HG02973 (cell line): ENCODE measurements around the gene TAF11L10.
"Not testable (repeated sequence)": the region's sequence is repeated elsewhere in the genome, so short reads cannot be mapped to it uniquely, and the experiment has no call there.

Source experiments
- ATAC-seq: cut with Tn5 transposase; IDR thresholded peaks from one replicate; pipeline ENCODE4 v1.9.1; 2021; ENCODE audit warnings: moderate library complexity; ENCODE audit not compliant: unreplicated experiment

Gene TAF11L10

GRCh38 chr5:17597728-17598127, at the start of gene TAF11L10:
TSS of gene TAF11L10 (minus strand) at chr5:17597828.
- not testable (repeated sequence) for ATAC-seq

- no peak for ATAC-seq
These were observed 36.5 kb upstream of the TAF11L10 start, which contains the start of gene TAF11L14 for GRCh38 chr5:17634160-17634559. TSS of gene TAF11L14 (plus strand) at chr5:17634460.

- ATAC-seq, result not testable (repeated sequence)
These were observed 34.2 kb upstream of the TAF11L10 start, which contains the start of gene TAF11L13 for GRCh38 chr5:17631788-17632187. TSS of gene TAF11L13 (plus strand) at chr5:17632088.

- no peak for ATAC-seq
These were observed 28.1 kb upstream of the TAF11L10 start for GRCh38 chr5:17625686-17626085.

- ATAC-seq, result no peak
These were observed 23.0 kb upstream of the TAF11L10 start for GRCh38 chr5:17620627-17621026.

GRCh38 chr5:17619354-17619753, 21.7 kb upstream of the TAF11L10 start:
- no peak for ATAC-seq

- ATAC-seq, result no peak
These were observed 17.4 kb upstream of the TAF11L10 start for GRCh38 chr5:17614872-17615605.

GRCh38 chr5:17610092-17610491, 12.5 kb upstream of the TAF11L10 start, which contains the start of gene TAF11L12:
TSS of gene TAF11L12 (plus strand) at chr5:17610392.
- ATAC-seq, result not testable (repeated sequence)

GRCh38 chr5:17607461-17607860, 9.8 kb upstream of the TAF11L10 start:
- ATAC-seq, result not testable (repeated sequence)

GRCh38 chr5:17604951-17605350, 7.3 kb upstream of the TAF11L10 start:
- no peak for ATAC-seq

- ATAC-seq, result not testable (repeated sequence)
These were observed 6.3 kb upstream of the TAF11L10 start, which contains the start of gene TAF11L11 for GRCh38 chr5:17603880-17604279. TSS of gene TAF11L11 (plus strand) at chr5:17604183.

- not testable (repeated sequence) for ATAC-seq
These were observed 3.4 kb downstream of the TAF11L10 start, which contains the start of gene TAF11L9 for GRCh38 chr5:17594255-17594654. TSS of gene TAF11L9 (minus strand) at chr5:17594394.

GRCh38 chr5:17590860-17591259, 6.8 kb downstream of the TAF11L10 start, which contains the start of gene TAF11L8:
TSS of gene TAF11L8 (minus strand) at chr5:17590960.
- ATAC-seq, result not testable (repeated sequence)

- not testable (repeated sequence) for ATAC-seq
These were observed 12.0 kb downstream of the TAF11L10 start, which contains the start of gene TAF11L7 for GRCh38 chr5:17585658-17586057. TSS of gene TAF11L7 (minus strand) at chr5:17585758.
